CD4-positive, alpha-beta T cell treated with Interleukin-12 subunit alpha and Interleukin-12 subunit beta, for 1 hour (primary cell): ENCODE results near the gene FOS.

ENCODE experiments used
- DNase-seq: peaks from one replicate; pipeline ENCODE4 v3.0.0-alpha.2; 2020

FOS gene

GRCh38 chr14:75277815-75278421 lies 710 bp upstream of the FOS start:
- no peak for DNase-seq

- DNase-seq, result peak; percentile 69
Measured at GRCh38 chr14:75279153-75279762, 630 bp downstream of the FOS start.

GRCh38 chr14:75279763-75280290 lies 1.2 kb downstream of the FOS start:
- peak; percentile 52 for DNase-seq

- DNase-seq, result no peak
Measured at GRCh38 chr14:75280291-75280830, 1.7 kb downstream of the FOS start.

- peak; percentile 72 for DNase-seq
Measured at GRCh38 chr14:75280831-75281653, 2.4 kb downstream of the FOS start.

GRCh38 chr14:75281654-75282019 lies 3.0 kb downstream of the FOS start:
- no peak for DNase-seq

GRCh38 chr14:75282170-75282554 lies 3.5 kb downstream of the FOS start:
- peak; percentile 82 for DNase-seq

GRCh38 chr14:75282555-75283161 lies 4.0 kb downstream of the FOS start:
- DNase-seq, result peak; percentile 87

GRCh38 chr14:75283162-75283832 lies 4.7 kb downstream of the FOS start:
- DNase-seq, result peak; percentile 82

DNA sequence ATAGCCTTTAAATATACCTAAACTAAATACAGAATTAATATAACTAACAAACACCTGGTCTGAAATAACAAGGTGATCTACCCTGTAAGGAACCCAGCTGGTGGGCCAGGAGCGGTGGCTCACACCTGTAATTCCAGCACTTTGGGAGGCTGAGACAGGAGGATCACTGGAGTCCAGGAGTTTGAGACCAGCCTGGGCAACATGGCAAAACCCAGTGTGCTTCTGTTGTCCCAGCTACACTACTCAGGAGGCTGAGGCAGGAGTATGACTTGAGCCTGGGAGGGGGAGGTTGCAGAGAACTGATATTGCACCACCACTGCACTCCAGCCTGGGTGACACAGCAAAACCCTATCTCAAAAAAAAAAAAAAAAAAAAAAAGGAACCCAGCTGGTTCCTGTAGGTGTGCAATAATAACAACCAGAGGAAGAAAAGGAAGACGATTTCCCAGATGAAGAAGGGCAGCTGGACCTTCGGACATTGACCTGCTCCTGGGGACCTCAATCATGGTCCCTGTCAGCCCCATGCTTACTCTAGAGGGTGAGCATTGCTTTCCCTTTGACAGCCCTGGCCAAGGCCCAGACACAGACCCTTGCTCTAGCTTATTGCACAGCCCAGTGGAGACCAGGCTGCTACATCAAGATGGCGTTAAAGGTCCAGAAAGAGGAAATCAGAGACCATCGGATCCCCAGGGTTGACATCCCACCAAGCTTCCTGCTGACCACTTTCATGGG lies 5.4 kb downstream of the FOS start:
- DNase-seq, result peak; percentile 70

GRCh38 chr14:75285331-75285730 lies 6.7 kb downstream of the FOS start:
- DNase-seq, result no peak

GRCh38 chr14:75286313-75286712 lies 7.7 kb downstream of the FOS start:
- DNase-seq, result no peak

GRCh38 chr14:75289840-75290388 lies 11.3 kb downstream of the FOS start:
- no peak for DNase-seq

DNA sequence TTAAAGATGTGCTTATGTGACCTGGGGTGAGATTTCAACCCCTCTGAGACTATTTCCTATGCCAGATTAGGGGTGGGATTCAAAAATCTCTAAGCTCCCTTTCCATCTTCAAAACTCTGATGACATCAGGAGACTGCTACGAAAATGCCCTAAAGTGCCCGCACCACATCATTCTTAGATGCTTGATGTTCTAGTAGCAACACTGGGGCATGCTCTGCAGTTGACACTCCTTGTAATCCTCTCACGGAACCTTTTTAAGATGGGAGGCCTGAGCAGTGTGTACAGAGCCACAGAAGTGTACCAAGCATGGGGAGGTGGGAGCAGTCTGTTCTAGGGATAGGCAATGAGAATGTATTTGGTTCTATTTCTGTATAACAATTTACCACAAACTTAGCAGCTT lies 12.2 kb downstream of the FOS start:
- DNase-seq, result no peak

DNA sequence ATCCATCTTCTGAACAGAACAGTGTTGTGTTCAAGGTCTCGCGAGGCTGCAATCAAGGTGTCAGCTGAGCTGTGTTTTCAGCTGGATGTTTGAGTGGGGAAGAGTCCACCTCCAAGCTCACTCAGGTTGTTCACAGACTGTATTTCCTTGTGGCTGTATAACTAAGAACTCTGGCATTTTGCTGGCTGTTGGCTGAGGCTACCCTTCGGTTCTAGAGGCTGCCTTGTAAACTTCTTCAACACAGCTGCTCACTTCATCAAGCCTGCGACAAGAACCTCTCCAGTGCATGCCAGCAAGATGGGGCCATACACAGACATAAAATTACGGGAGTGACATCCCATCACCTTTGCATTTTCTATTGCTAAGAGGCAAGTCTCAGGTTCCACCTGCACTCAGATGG lies 12.7 kb downstream of the FOS start:
- no peak for DNase-seq

DNA sequence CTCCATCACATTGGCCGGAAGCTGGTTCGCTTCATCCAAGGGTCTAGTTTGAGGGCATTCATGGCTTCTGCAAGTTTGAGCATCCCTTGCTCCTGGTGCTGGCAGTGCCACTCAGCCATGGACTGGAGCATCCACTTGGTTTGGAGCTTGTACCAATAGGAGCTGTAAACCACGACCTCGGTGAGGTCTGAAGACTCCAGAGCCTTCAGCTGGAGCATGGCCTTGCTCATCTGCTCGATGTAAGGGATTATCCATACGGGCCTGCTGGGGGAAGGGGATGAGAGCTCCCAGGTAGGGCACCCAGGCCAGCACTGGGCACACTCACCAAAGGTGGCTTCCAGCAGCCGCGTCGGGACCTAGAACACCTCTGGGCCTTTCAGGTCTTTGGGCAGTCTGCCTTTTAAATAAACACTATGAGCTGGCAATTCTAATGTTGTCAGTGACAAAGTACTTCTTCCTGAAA lies 13.5 kb downstream of the FOS start:
- no peak for DNase-seq

- DNase-seq, result no peak
Measured at GRCh38 chr14:75292886-75293285, 14.3 kb downstream of the FOS start.

DNA sequence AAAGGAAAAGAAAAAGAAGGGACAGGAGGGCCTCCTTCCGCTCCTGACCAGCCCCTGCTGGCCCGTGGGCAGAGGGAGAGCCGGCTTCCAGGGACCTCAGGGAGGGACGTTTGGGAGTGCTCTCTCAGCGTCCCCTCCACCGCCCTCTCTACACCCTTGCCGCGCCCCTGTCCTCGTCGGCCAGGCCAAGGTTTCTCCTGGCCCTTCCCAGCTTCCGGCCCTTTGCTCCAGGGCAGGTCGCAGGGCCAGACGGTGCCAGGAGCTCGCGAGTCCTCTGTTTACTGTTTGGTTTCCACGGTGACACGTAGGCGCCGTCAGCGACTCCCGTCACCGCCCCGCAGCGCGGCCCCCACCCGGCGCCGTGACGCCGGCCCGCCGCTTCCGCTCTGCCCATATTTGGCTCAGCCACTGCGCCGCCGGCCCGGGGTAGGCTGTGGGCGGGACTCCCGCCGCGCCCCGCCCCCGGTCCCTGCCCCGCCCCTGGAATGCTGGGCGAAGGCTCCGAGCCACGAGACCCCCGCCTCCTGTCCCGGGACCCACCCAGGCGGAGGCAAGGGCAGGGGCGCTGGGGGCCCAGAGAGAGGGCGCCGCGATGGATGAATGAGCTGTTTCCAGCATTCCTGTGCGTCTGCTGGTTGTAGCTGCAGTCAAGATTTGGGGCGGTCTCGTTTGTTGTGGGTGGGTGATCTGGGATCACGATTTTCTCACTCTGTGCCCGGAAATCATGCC lies 15.5 kb downstream of the FOS start:
- DNase-seq, result peak; percentile 97

DNA sequence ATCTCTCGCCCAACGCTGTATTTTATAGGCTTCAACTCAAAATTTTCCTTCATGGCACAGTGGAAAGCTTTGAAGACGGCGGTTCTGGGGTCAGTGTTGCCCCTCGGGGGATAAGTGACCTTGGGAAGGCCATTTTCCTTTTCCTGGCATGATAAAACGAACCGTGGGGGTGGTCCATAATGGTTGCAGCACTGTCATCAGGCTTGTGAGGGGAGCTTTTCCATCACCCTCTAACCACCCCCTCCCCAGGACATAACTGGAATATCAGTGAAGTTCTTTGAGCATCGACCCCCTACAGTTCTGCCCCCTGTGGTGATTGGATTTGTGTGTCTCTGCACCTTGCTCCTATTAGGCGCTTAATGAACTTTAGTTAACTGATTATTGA lies 16.0 kb downstream of the FOS start:
- DNase-seq, result peak; percentile 43

DNA sequence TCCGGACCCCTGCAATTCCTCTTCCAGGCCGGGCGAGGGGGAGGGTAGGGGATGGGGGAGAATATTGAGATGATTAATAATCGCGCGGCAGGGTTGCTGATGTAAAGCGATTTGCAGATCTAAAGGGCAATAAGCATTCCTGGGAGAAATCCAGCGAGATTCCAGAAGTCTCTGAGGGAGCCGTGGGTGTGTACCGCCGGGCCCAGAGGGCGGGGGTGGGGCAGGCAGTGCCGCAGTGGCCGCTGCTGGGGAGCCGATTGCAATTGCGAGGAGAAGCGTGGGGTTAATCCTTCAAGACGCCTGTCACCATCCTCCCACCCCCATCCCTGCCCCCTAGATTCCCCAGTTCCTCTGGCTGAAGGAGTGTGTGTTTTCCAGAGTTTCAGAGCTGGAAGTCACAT lies 16.4 kb downstream of the FOS start:
- DNase-seq, result peak; percentile 43
